Prostate gland (tissue), 2 donors: ENCODE data around the gene RAB6B. TPM values are rescaled to one million over a fixed set of nuclear protein-coding genes. Genes with fewer than 3 reads are reported as not detected.

Source experiments
- DNase-seq: peaks from one replicate; pipeline ENCODE4 v3.0.0-alpha.2; 2019; ENCODE audit warnings: low spot score
- H3K27ac ChIP-seq, 2 donors: fragments of 200-600 bp; sonication (generic); 2 replicates each; pipeline ENCODE4 v1.5.1; 2017 to 2019
- H3K27me3 ChIP-seq: fragments of 200-600 bp; sonication (generic); replicated peaks from 2 replicates; pipeline ENCODE4 v1.5.1; 2019; ENCODE audit not compliant: insufficient read depth
- H3K36me3 ChIP-seq, 2 donors: fragments of 200-600 bp; sonication (generic); 1 replicate in 1 of 2; 2 replicates in 1 of 2; pipeline versions ENCODE4 v1.5.1 to v1.8.1; 2017 to 2019
- H3K4me1 ChIP-seq: fragments of 200-600 bp; sonication (generic); replicated peaks from 2 replicates; pipeline ENCODE4 v1.5.1; 2019
- H3K4me3 ChIP-seq, 2 donors: fragments of 200-600 bp; sonication (generic); 2 replicates each; pipeline ENCODE4 v1.5.1; 2017 to 2019
- H3K9me3 ChIP-seq: fragments of 200-600 bp; sonication (generic); 2 replicates; pipeline ENCODE4 v1.5.1; 2017
- CTCF ChIP-seq, 4 experiments: fragments of 200-600 bp in 2 of 4; fragments of 450-650 bp in 2 of 4; sonication (generic) in 2 of 4; IDR thresholded peaks; 1 replicate in 3 of 4; 2 replicates in 1 of 4; pipeline ENCODE4 v1.5.1; 2016 to 2019; ENCODE audit warnings: antibody characterized with exemption in 4 of 4, mild to moderate bottlenecking in 2 of 4, moderate library complexity in 2 of 4
- POLR2A ChIP-seq: fragments of 450-650 bp; IDR thresholded peaks from one replicate; pipeline ENCODE4 v1.6.1; 2016; ENCODE audit warnings: antibody characterized with exemption, mild to moderate bottlenecking
- POLR2AphosphoS5 ChIP-seq: sonication (generic); formaldehyde crosslinking; IDR thresholded peaks from one replicate; pipeline ENCODE4 v1.6.1; 2017; ENCODE audit warnings: antibody characterized with exemption
- WGBS: methylation state at CpG from one replicate; pipeline ENCODE4 v1.1.5; 2018; 5-methylcytosine and 5-hydroxymethylcytosine counted together
- intact Hi-C: fragments of 100-400 bp; cut with DNase I; formaldehyde crosslinking; loops from one replicate; pipeline ENCODE4 v1.14.2; 2022
- total RNA-seq, 2 donors: library from RNA; depleted of rRNA; stranded (reverse); fragments of >200 nt; gene quantifications; one replicate each; pipeline ENCODE4 v1.1.0, GENCODE V29; 2016

Gene RAB6B
- total RNA-seq, 2 donors from 2014 or later: 4.5 to 7.1 TPM

DNA sequence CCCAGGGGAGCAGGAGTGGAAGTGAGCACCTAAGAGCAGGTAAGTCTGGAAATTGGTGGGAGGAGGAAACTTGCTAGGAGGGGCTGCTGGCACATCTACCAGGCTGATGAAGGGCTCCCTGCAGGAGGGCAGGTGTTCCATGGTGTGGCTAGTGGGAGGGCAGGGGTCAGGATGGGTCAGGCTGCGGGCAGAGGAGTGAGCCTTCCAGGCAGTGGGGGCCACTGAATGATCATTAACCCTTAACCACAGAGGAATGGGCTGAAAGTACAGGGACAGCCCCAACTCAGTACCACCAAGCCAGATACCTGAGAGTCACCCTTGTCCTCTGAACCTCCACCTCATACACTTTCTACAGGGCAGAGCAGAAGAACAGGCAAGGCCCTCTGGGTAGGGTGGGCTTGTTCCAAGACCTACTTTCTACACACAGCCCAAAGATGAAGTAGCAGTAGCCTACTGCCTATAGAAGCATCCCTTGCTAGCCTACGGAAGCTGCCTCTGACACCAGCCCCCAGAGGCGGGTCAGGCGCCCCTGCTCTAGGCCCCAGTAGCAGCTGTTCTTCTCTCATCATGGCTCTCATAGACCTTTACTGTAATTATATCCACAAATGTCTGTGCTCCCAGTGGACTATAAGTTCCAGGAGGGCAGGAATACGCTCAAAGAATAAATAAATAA lies 4.6 kb downstream of the RAB6B start:
- 98% methylated on average over 5 of the region's 5 CpGs for WGBS
- intact Hi-C loops: no loop called here
- H3K27ac ChIP-seq: no peak overlapping the region

GRCh38 chr3:133890037-133890436 lies 5.6 kb downstream of the RAB6B start:
- intact Hi-C loops: no loop called here
- WGBS: 94% methylated on average over 2 of the region's 2 CpGs
- H3K27me3 ChIP-seq: no peaks in the 10 kb centered on the region
- DNase-seq: no peak
- peaks cover 5% of the 10 kb centered on the region for H3K4me1 ChIP-seq
- TF ChIP-seq POLR2AphosphoS5 (no peak), POLR2A (no peak), CTCF (IDR thresholded peaks at IDR 0.05) (no peak)
- H3K4me3 ChIP-seq: no peak overlapping the region
- no peaks in the 10 kb centered on the region for H3K9me3 ChIP-seq
- H3K27ac ChIP-seq: no peak overlapping the region
- H3K36me3 ChIP-seq: no peaks in the 10 kb centered on the region

More for the DNA sequence above, 4.6 kb downstream of the RAB6B start:
- TF ChIP-seq CTCF (IDR thresholded peaks at IDR 0.05) (no peak), POLR2A (no peak), POLR2AphosphoS5 (no peak)
- Histone ChIP-seq H3K4me3 (no peak overlapping the region), H3K4me1 (peaks cover 5% of the 10 kb centered on the region), H3K9me3 (no peaks in the 10 kb centered on the region), H3K36me3 (no peaks in the 10 kb centered on the region), H3K27me3 (no peaks in the 10 kb centered on the region)
- no peak for DNase-seq

DNA sequence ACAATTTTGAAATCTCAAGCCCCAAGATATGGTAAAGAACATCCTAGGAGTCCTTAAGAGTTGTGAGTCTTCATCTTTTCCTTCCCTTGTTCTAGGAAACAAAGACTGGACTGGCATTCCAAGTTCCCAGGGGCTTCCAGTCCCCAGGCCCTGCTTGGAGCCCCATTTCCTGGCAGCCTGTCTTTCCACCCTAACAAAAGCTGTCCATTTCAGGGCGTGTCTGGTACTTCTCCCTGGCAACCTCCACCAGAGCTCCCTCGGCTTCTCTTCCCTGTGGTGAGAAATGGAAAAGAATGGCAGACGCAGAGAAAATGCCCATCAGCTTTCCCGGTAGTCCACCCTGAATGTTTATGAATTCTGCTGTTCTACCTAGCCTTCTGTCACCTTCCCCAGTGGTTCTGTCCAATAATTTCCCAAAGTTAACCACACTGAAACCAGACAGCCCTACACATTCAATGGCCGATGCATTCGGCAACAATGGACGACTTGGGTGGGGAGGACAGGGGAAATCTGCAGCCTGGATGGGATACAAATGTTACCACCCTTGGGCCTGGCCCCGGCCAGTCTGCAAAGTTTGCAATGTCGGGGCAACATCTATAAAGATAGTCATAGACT lies 6.8 kb downstream of the RAB6B start:
- H3K36me3 ChIP-seq: no peaks in the 10 kb centered on the region
- no peaks in the 10 kb centered on the region for H3K9me3 ChIP-seq
- H3K4me1 ChIP-seq: no peaks in the 10 kb centered on the region
- no peak overlapping the region for H3K4me3 ChIP-seq
- TF ChIP-seq CTCF (IDR thresholded peaks at IDR 0.05) (no peak), POLR2A (no peak), POLR2AphosphoS5 (no peak)
- DNase-seq: no peak
- whole genome bisulfite sequencing: 88% methylated on average over 9 of the region's 9 CpGs
- intact Hi-C loops: no loop called here
- H3K27me3 ChIP-seq: no peaks in the 10 kb centered on the region
- H3K27ac ChIP-seq: no peak overlapping the region

DNA sequence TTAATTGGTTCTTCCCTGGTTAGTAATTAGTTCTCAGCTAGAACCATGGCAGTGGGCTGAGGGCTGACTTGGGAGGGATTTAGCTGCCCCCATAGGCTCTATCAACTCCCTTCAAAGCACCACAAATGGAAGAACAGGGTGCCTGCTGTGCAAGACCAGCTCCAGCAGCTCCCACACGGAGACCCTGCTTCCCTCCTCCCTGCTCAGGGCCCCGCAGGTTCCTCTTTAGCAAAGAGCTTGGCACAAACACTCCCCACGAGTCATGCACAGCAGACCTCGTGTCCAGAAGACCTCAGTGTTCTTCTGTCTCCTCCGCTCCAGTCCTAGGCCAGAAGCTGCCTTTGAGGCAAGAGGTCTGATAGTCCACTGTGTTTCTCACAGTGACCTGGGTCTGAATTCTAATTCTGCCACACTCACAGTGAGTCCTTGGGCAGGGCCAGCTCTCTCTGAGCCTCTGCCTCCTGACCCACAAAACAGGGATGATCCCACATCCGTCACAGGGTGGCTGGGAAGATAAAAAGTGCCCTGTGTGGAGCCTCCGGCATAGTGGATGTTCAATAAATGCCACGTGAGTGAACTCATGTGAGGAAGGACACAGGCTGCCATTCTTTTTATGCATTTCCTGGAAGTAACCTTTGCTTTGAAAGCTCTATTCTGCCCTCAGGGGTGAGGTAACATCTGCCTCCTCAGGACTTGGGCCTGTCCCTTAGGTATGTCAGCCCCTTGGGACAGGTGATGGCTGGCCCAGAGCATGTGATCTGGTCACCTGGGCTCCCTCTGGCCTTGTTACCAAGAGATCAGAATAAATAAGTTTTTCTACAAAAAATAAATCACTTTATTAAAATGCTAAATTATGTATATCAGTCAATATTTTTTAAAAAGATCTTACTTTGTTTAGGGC lies 7.6 kb downstream of the RAB6B start:
- H3K4me3 ChIP-seq: no peak overlapping the region
- intact Hi-C loops: no loop called here
- DNase-seq: no peak
- H3K36me3 ChIP-seq: no peaks in the 10 kb centered on the region
- H3K27me3 ChIP-seq: no peaks in the 10 kb centered on the region
- TF ChIP-seq CTCF (IDR thresholded peaks at IDR 0.05): no peak
- TF ChIP-seq POLR2AphosphoS5: no peak
- TF ChIP-seq POLR2A: no peak
- 69% methylated on average over 8 of the region's 8 CpGs for WGBS
- no peaks in the 10 kb centered on the region for H3K4me1 ChIP-seq
- H3K27ac ChIP-seq: no peak overlapping the region
- no peaks in the 10 kb centered on the region for H3K9me3 ChIP-seq
